NCI-H69 (cell line): Measurements from ENCODE around the gene BCHE.

ENCODE experiments used
- DNase-seq: peaks from one replicate; lab custom pipeline; 2025; lab: John Stamatoyannopoulos, UW

The BCHE gene

DNA sequence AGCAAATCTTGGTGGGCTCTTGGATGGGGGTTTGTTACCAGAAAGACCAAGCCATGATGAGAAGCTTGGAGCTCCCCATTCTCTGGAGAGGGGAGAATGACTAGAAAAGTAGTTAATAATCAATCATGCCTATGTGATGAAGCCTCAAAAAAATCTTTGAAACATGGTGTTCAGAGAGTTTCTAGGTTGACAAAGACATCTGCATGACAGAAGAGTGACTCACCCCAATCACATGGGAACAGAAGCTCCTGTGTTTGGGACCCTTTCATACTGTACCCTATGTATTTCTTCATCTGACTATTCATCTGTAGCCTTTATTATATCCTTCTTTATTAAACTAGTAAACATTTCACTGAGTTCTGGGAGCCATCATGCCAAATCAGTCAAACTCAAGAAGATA lies 87.4 kb downstream of the BCHE start:
- no peak for DNase-seq

DNA sequence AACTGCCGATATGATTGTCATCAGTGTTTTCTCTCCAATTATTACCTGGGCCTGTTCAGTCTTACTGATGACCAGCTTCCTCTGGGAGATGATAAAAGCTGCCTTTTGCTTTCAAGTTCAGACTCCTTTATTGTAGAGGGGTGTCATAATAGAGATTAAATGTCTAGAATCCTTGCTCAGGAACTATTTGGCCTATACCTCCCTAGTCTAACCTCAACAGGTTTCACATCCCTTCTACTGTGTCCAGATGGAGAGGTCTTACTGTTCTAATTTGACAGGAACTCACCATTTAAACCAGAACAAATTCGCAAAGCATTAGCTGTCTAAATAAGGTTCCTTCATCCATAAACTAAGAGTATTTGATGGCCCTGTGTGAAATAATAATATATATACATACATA lies 88.0 kb downstream of the BCHE start:
- DNase-seq: no peak

DNA sequence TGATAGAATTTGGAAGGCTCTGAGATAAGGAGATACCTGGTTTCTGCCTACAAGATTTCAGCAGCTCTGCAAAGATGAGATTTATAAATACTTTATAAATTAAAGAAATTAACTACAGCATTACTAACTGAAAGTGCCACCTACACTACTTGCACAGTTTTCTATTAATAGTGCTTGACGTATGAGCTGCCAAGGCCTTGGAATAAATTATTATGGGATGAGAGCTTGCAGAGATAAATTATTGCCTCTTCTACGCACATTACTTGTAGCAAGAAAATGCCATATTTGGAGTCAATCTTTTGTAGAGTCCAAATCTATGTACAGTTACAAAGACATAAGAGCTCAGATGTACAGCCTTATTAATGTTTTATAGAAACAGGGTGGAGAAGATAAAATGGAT lies 89.1 kb downstream of the BCHE start:
- no peak for DNase-seq

DNA sequence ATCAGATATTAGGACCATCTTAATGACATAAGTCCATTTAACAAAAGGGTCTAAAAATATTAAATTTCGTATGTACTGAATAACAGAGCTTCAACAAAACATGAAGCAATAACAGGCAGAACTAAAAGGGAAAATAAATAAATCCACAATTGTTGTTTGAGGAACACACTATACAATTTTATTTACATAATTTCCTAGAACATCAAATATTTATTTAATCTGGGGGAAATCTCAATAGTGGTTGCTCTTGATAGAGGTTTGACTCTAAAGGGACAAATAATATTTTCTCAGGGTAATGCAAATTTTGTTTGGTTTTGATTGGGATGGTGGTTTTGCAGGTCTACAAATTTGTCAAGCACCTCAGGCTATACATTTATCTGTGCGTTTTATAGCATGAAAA lies 90.3 kb downstream of the BCHE start:
- no peak for DNase-seq

DNA sequence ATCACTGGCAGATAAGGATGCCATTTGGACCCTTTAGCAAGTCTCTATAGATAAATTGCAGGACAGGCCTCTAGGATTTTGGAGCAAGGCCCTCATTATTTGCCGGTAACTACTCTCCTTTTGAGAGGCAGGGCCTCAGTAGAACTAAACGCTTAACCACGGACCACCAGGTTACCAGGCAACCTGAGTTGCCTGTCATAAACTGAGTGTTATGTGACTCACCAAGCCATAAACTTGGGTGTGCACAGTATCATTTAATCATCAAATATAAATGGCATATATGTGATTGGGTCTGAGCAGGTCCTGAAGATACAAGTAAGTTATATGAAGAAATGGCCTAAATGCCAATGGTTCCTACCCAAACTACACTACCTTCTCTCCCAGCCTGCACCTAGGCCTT lies 93.2 kb downstream of the BCHE start:
- no peak for DNase-seq

DNA sequence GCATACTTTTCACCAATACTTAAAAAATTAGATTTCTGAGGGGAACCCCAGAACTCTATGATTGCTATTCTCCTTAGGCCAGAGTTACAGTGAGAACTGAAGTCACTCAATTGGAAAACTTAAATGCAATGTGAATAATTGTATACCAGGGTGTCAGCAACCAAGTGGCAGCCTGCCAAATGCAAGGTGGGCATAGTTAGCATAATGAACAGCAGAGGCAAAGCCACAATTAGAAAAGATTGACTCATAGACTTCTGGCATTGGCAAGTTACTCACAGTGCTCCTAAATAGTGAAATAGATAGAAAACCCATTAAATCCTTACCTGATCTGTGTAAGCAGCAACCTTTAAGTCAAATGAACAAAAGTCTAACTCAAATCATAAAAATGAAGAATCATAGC lies 94.9 kb downstream of the BCHE start:
- DNase-seq: peak; percentile 94

DNA sequence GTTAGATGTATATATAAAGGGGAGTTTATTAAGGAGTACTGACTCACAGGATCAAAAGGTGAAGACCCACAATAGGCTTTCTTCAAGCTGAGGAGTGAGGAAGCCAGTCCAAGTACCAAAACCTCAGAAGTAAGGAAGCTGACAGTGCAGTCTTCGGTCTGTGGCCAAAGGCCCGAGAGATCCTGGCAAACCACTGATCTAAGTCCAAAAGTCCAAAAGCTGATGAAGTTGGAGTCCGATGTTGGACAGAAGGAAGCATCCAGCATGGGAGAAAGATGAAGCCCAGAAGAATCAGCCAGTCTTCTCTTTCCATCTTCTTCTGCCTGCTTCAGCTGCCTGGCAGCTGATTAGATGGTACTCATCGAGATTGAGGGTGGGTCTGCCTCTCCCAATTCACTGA lies 107.5 kb downstream of the BCHE start:
- no peak for DNase-seq

DNA sequence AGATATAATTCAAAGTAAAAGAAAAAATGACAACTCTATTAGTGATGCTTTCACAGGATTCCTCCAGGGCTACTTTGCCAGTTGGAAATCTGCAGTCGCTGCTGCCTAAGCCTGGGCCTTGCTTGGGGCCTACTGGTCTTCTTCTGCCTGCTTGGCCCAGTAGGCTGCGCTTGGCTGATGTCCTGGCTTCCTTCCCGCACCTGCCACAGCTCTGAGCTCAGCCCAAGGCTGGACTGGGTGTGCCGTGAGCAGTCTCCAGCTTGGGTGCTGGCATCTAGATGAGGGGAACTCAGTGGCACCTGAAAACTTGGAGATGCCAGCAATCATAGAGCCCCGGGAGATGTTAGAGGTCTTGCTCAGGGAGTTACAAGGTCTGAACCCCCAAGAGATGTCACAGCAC lies 108.3 kb downstream of the BCHE start:
- DNase-seq: no peak

DNA sequence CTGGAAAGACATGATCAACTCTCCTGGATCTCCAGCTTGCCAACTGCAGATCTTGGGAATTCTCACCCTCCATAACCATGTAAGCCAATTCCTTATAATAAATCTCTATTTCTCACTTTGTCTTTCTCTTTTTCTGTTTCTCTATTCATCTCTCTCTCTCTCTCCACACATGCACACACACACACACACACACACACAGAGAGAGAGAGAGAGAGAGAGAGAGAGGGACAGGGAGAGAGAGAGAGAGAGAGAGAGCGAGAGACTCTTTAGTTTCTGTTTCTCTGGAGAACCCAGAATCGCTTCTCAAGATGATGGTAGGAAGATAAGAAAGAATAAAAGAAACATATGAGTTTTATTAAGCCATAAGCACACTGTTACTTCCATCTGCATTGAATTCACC lies 111.9 kb downstream of the BCHE start:
- DNase-seq: no peak
